Measurements from ENCODE around the gene FCN1.

Gene FCN1

DNA sequence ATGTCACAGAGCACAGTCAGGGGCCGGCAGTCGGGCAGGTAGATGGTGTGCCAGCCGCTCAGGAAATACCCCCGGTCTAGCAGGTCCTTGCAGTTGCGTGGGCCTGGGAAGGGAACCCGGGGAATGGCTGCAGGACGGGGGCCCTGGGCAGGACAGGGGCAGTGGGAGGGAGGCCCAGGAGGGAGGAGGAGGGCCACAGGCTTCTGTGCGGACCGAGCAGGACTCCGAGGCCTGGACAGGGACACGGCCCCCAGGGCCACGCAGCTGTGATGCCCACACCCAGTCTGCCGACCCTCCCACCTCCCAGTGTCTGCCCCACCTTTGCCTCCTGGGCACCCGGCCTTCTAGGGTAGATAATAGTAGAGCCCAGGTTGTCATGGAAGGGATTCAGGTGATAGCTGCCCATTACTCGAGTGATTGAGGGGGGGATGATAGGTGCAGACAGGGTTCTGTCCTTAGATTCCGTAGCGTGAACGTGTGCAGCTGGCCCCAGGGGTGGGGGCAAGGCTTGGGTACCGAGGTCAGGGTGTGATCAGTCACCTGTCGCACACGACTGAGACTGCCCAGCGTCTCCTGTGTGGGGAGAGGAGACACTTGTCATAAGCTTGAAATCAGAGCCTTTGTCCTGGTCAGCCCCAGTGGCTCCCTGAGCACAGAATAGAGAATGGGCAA is 4.5 kb downstream of the FCN1 start:
- DNase-seq: no peak

DNA sequence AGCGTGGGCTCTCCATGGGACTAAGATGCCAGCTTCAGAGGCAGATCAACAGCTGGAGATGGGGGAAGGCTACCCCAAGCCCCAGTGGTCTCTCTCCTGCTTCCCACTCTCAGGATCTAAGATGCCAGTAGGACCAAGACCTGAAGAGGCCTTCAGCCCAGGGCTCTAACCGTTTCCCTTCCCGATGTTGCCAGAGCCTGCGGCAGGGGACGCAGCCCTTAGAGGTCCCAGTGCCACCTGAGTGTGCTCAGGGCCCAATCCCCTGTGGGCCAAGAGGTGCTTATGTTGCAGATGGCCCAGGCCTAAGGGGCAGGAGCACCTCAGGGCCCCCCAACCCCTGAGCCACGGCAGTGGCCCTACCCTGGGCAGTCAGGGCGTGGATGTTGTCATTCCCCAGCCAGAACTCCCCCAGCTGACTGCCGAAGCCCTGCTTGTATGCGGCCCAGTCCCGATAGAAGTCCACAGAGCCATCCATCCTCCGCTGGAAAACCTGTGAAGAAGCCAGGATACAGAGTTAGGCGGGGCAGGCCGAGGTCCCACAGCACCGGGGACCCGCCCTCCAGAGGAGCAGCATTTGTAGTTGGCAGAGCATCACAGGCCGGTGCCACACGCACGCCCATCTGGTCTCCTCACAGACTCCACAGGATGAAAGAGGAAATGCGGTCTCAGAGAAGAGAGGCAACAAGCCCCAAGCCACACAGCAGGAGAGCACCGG is 5.4 kb downstream of the FCN1 start:
- no peak for DNase-seq

DNA sequence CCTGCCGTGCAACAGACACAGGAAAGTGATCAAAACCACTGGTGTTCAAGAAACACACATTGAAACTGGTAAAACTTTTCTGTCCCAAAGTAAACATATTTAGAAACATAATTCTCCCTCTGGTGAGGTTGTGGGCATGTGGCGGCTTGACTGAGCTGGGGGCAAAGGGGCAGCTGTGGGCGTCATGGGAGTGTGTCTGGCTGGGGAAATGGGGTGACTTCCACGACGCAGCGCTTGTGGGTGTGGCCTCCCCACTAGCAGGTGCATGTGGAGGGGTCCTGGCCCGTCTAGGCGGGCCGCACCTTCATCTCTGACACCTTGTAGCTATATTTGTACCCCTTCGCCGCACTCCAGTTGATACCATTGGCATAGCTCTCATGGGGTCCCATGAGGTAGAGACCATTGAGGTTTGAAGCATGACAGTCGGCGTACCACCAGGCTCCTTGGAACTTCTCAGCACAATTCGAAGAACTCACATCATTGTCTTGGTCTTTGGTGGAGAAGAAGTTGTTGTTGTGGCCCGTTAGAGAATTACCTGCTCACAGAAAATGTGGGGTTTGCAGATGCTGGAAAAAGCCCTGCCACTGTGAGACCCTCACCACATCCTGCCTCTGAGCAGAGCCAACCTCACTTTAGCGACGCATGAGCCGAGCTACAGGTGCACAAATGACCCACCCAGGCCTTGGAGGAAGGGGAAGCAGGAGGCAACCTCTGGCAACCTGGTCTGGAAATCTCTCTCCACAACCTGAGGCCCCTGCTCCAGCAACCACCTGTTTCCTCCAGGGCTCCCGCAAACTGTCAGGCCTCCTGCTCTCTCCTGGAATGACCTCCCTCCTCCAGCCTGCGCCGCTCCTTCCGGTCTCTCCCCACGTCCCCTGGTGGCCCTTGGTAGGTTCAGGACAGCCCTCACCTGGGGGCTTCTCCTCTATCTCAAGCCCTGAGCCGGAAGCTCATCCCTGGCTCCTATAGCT is 7.9 kb downstream of the FCN1 start:
- DNase-seq: no peak

DNA sequence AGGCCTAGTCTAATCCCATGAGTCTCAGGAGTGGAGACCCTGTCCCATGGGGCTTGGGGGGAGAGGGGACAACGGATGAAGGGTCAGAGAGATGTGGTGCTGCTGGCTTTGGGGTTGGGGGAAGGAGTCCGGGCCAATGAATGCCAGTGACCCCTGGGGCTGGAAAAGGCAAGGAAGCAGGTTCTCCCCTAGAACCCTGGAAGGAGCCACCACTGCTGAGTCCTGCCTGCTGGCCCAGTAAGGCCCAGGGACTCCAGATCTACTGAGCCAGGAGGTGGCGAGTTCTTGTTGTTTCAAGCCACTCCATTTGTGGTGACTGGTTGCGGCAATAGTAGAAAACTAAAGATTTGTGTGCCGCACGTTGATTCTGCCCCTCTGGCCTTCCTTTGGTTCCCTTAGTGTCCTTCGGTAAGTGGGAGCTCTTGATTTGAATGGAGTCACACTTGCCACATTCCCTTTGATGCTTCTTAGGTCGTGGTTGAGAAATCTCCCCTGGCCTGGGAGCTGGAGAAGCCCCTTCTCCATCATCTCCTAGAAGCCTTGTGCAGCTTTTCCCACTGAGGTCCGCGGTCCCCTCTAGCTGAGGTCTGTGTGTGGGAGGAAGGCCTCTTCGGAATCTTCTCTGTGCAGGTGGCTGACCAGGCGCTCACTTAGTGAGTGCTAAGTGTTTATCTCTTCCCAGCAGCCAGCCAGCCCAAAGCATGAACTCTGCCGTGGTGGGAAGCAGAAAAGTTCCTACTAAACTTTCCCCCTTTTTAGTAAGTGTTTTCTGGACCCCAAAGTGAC is 9.0 kb downstream of the FCN1 start:
- no peak for DNase-seq

DNA sequence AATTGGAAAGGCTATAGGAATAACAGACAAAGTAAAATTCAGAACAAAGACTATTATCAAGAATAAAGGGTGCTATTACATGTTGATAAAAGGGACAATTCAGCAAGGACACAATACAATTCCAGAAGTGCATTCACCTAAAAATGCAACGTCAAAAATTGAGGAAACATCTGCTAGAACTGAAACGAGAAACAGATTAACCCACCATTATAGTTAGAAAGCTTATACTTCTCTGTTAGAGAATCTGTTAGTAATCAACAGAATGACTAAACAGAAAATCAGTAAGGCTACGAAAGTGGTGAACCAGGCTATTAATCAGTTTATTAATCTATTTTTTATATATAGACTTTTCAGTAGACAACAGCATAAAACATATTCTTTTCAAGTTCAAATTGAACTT is 14.8 kb downstream of the FCN1 start:
- no peak for DNase-seq

DNA sequence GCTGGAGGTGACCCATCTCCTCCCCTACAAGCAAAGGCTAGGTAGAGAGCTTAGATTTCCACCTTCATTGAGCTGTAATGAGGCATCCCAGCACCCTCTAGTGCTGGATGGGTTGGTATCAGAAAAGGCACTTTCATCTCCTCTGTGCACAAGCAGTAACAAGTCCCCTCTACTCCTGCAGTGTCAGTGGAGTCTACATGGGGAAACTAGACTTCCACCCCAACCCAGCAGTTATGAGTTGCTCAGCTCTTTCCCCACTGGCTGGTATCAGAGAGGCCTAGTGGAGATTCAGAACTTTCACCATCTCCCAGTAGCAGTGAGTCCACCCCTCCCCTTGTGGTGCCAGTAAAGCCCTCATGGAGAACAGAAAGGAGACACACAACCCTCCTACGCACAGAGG is 17.9 kb downstream of the FCN1 start:
- no peak for DNase-seq

DNA sequence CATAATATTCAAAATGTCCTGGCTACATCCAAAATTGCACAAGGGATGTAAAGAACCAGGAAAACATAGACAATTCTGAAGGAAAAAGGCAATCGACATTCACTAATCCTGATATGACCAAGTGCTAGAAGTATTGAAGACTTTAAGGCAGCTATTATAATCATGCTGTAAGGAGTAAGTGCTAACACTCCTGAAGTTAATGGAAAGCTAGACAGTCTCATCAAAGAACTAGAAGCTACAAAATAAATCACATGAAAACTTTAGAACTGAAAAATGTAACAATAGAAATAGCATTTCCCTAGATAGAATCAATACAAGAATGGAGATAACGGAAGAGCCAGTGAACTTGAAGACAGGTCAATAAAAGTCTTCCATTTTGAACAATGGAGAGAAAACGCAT is 18.5 kb downstream of the FCN1 start:
- no peak for DNase-seq

DNA sequence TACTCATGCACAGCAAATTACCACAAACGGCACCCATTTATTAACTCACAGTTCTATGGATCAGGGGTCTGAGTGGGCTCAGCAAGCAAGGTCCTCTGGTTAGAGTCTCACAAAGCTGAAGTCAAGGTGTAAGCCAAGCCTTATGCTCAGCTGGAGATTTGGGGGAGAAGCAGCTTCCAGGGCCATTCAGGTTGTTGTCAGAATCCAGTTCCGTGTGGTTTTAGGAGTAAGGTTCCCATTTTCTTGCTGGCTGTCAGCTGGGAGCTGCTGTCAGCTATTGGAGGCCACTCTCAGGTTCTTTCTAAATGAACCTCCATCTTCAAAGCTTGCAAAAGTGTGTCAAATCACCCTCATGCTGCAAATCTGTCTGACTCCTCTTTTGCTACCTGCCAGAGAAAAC is 19.4 kb downstream of the FCN1 start:
- DNase-seq: no peak

DNA sequence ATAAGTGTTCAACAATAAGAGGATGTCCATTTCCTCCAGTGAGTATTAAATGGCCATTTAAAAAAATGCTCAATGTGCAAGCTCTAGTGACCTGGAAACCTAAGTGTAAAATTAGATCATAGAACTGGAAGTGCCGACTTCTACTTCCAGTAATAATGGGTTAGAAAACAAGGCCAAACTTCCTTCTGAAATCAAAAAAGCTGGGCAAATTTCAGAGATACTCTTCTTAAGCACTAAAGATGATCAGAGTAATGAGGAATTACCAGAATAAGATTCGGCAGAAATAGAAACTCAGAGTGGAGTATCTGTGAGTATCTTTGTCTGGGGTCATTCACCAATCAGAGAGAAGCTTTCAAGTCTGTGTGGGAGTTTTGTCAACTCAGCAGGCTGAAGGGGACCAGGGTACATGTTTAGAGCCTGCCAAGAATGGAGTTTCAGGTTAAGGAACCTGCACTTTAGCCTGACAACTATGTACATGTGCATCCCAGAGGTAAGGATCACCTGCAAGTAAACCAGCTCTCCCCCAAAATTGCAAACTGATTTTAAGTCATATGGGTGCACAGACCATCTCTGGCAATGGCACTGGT is 20.0 kb downstream of the FCN1 start:
- DNase-seq: no peak

DNA sequence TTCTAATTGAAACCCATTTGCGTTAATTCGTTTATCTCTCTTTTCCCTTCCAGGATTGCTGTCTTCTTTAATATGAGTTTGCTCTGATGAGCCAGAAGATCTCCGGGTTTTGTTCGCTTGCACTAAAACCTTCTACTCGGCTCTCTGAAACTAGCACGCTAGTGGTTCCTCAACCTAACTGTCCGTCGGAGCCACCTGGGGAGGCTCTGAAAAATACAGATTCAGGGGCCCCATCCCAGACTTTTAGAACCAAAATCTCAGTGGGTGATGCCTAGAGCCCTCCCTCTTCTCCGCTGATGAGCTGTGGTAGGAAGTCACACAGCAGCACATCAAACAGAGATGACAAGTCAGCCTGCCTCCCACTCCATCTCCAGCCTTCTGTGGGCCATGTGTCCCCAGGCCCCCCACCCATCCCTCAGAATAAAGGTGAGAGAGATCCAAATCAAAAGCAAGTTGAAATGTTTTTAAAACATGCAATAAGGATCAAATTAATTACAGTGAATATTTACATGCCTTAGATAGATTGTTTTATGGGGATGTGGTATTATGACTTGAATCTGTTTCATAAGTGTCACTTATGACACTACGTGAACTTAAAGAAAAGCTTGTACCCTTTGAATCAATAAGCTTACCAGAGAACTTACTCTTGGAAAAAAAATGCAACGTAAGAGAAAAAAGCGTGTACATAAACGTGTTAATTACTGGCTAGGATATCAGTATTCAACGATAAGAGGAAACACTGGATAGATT is 20.7 kb downstream of the FCN1 start:
- no peak for DNase-seq

DNA sequence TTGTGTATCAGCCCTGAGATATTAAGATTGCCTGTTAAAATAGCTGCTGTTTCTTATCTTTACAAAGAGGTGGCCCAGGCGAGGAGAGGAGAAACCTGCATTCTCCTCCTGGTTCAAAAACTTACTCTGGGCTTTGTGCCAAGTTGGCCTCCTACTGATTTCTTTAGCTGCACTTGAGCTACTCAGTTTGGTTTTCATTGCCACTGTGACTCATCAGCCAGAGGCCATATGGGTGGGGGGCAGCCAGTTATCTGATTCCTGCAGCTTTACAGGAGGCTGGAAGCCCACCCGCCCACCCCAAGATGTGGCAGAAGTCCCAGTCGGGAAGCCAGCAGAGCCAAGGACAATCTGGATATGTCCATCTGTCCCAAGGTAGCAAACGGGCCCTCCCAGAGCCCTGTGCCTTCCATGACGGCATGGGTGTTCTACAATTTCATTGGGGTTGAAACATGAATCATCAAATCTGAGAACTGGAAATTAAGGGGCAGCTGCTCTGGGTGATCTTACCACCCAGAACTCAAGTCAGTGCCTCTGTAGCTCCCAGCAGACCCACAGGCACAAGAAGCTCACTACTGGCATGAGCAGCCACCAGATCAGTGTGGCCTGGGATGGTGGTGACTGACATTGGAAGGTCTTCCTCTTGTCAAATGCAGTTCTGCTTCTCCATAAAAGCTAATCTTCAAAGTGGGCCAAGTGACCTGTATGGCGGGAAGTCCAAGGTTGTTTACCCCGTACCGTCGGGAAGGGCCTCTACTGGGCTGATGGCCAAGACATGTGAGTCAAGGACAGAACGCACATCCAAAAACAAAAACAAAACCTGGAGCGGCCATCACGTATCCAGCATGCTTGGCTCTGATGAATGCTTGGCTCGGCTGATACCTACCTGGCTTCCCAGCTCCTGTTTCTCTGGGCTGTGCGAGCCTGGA is 21.5 kb downstream of the FCN1 start:
- DNase-seq: peak; percentile 25

DNA sequence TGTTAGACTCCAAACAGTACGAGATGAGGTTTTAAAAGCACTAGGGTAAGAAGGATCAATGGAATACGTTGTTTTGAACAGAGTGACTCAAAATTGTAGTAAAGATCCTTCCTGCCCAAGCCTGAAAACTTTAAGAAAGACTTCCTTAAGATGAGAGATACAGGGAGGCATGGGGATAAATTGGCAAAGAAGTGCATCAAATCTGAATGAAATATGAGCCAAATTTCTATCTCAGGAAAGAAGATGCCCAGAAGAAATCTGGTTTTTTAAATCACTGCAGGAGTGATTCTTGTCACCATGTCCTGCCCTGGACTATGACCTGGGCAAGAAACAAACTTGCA is 22.2 kb downstream of the FCN1 start:
- DNase-seq: no peak

DNA sequence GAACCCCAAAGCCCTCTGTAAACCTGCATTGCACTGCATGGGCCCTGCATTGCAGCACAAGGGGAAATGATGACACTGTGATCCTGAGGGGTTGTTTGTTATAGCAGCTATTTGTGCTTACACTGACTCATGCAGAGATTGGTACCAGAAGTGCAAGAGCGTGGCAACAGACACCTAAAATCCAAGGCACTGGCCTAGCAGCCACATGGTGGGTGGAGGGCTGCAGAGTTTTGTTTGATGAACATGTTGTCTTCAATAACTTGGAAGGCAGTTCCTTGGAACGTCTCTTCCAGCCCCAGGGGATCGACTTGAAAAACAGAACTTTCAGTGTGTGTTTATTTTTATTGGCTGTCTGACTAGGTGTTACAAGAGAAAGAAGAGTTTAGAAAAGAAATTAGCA is 22.6 kb downstream of the FCN1 start:
- no peak for DNase-seq

DNA sequence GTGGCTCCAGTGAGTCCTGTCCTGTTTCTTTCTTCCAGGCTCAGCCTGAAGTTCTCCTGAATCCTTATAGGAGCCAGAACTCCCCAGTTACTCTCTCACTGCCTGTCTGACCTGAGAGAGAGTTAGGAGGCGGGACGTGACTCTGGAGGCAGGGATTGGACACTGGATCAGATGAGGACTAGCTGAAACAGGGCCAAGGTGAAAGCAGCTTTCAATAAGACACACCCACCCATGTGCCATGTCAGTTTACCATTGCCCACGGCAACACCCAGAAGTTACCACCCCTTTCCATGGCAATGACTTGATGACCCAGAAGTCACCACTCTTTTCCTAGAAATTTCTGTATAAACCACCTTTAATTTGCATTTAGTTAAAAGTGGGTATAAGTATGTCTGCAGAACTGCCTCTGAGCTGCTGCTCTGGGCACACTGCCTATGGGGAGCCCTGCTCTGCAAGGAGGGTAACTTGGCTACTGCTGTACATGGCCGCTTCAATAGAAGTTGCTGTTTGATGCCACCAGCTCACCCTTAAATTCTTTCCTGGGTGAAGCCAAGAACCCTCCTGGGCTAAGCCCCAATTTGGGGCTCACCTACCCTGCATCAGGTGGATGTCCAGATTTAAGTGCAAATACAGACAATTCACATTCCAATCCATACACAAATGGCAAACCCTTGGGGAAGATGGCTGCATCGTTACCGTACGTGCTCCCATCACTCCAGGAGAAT is 23.4 kb downstream of the FCN1 start:
- DNase-seq: no peak

DNA sequence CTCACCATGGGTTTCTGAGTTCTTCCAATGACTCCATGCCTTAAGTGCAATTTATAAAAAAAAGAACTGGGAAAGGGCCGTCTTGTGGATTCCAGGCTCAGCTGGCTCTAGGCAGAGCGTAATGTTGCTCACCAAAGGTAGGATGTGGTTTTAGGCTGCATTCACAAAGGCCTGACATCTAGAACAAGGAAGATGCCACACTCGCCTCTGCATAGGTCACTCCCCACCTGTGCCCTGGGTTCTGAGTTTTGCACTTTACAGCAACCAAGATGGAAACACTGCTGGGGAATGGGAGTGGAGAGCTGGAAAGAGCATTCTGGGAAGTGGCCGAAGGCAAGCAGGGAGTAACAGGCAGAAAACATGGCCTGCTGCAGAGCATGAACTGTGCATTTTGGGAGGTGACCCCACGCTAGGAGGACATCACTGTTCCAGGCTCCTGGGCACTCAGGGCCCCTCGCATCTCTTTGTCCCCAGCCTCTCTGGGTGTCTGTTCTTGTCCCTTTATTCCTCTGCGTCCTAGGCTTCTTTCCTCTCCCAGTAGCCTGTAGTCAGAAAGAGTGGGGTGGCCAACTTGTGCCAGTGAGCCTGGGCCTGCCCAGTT is 24.8 kb downstream of the FCN1 start:
- DNase-seq: no peak

DNA sequence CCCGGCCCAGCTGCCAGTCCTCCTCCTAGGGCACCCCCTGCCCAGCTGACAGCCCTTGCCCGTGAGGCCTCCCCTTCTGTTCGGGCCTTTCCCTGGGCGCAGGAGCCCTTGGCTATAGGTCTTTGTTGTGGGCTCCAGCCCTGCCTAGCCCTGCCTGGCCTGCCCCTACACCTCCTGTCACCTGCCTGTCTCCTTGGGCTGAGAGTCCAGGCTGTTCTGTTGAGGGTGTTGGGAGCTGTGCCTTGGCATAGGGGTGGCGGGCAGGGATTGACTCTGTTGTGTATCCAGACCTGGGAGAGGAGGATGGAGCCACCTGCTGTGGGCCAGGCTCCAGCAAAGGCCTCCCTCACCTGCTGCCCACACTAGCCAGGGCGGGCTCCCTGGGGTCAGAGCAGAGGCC is 25.5 kb downstream of the FCN1 start:
- no peak for DNase-seq

DNA sequence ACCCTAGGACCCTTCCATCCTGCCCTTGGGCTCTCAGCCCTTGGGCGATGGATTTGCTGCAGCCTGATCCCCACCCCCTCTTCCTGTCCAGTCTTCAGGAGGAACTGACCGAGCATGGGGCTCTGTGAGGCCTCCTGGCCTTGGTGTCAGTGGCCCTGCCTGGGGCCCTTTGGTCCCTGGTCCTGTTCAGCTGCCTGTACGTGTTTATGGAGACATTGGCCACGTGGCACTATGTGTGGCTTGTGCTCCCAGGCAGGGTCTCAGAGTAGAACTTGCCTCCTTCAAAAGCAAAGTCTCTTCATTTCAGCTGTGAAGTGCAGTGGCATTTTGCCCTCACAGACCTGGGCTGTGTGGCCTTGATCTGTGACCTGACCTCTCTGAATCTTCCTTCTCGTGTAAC is 26.0 kb downstream of the FCN1 start:
- no peak for DNase-seq

DNA sequence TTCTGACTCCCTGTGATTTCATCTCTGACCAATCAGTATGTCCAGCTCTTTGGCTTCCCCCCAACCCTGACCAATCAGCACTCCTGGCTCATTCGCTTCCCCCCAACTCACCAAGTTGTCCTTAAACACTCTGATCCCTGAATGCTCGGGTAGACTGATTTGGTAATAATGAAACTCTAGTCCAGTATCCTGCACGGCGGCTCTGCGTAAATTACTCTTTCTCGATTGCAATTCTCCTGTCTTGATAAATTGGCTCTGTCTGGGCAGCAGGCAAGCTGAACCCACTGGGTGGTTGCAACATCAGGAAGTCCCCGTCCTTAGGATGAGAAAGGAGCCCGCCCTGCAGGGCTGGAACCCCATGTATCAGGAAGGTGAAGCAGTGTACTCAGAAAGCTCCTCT is 26.7 kb downstream of the FCN1 start:
- DNase-seq: no peak

DNA sequence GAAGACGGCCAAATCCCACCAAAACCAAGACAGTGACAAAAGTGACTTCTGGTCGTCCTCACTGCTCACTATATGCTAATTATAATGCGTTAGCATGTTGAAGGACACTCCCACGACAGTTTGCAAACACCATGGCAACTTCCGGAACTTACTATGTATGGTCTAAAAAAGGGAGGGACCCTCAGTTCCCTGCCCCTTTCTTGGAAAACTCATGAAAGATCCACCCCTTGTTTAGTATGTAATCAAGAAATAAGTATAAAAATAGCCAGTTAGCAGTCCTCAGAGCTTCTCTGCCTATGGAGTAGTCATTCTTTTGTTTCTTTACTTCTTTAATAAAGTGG is 27.6 kb downstream of the FCN1 start:
- no peak for DNase-seq
